ENCODE measurements around the gene ZCCHC7. TPM values are rescaled to one million over a fixed set of nuclear protein-coding genes. Genes with fewer than 3 reads are reported as not detected.

Gene ZCCHC7
- total RNA-seq, 1 experiment from 2014 or later = 27.9 TPM

DNA sequence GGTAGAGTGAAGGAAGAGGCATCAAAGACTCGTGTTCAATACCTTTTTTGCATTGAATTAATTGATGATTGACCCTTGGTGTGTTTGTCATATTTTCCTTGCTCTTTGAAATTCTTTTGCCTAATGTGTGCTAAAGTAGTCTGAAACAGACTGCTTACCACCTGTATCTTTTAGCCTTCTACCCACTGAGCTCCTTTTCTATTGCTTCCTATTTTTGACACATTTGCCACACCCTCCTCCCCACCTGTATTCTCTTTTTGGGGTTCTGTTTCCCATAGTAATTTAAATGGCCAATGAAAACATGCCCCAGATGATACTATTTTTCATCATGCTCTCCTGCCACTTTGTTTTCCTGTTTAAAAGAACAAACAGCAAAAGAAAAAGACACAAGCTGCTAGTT, 78.5 kb downstream of the ZCCHC7 start:
- H3K27me3 ChIP-seq (replicated peaks; ENCODE audit: insufficient read depth, low read depth, low read length, poor library complexity) = no peaks in the 10 kb centered on the region
- CTCF ChIA-PET = no interaction called here

DNA sequence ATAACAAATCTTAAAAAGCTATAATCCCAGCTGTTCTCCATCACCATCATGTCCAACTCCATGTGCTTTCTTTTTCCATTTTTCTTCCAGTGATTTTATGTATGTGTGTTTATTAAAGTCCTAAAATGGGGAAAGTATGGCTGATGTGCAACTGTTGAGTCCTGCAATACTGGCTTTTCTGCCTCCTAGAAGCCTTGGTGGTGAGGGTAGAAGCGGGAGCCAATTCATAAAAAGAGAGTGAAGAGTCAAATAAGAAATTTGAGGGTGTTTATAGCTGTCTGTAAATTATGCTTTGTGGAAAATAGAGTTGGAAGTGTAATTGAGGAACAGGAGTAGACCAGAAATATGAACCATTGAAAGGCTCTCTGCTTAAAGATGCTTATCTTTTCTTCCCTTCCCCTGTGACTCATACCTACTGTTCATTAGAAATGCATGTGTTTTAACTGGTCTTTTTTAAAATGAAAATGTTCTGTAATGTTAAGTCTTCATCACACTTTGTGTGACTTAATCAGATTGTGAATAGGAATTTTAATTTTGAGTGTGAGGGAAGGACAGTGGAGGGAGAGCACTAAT, 80.1 kb downstream of the ZCCHC7 start:
- H3K27ac ChIP-seq (ENCODE audit: low read depth, low read length, poor library complexity, severe bottlenecking) = peak overlapping the region; percentile 78
- CTCF ChIA-PET = interaction anchor here (0.6 kb wide), 1 partner anchor 334 kb away, joined by 10 read pairs; no protein-coding TSS in a partner anchor
- intact Hi-C loops (cut with micrococcal nuclease; ENCODE audit: unreplicated experiment) = no loop called here
- peak; percentile 91 for DNase-seq (ENCODE audit: low spot score)
- POLR2A ChIA-PET (ENCODE audit: low non-redundant PET) = interaction anchor here (0.7 to 1.2 kb wide), 3 partner anchors 81 to 278 kb away, joined by 3 read pairs; no protein-coding TSS in a partner anchor
- H3K27me3 ChIP-seq (replicated peaks; ENCODE audit: insufficient read depth, low read depth, low read length, poor library complexity) = no peaks in the 10 kb centered on the region
- TSS peak; percentile 12 for BruUV-seq (replicated peaks)
- H3K9me3 ChIP-seq (ENCODE audit: low read depth, low read length, poor library complexity, severe bottlenecking) = peaks cover 5% of the 10 kb centered on the region
- peaks cover 3% of the 10 kb centered on the region for H3K36me3 ChIP-seq (ENCODE audit: insufficient read depth, low read length, poor library complexity, severe bottlenecking)
- H3K4me1 ChIP-seq (ENCODE audit: insufficient read depth, low read length, poor library complexity, severe bottlenecking) = peaks cover 60% of the 10 kb centered on the region
- H3K4me3 ChIP-seq (ENCODE audit: low read depth, low read length, poor library complexity, severe bottlenecking) = no peak overlapping the region
- no peak for TF ChIP-seq EZH2 (IDR thresholded peaks at IDR 0.05; ENCODE audit: borderline replicate concordance, low read depth, low read length, poor library complexity, severe bottlenecking)
- TF ChIP-seq, protein P1, sequence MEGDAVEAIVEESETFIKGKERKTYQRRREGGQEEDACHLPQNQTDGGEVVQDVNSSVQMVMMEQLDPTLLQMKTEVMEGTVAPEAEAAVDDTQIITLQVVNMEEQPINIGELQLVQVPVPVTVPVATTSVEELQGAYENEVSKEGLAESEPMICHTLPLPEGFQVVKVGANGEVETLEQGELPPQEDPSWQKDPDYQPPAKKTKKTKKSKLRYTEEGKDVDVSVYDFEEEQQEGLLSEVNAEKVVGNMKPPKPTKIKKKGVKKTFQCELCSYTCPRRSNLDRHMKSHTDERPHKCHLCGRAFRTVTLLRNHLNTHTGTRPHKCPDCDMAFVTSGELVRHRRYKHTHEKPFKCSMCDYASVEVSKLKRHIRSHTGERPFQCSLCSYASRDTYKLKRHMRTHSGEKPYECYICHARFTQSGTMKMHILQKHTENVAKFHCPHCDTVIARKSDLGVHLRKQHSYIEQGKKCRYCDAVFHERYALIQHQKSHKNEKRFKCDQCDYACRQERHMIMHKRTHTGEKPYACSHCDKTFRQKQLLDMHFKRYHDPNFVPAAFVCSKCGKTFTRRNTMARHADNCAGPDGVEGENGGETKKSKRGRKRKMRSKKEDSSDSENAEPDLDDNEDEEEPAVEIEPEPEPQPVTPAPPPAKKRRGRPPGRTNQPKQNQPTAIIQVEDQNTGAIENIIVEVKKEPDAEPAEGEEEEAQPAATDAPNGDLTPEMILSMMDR (conservative IDR thresholded peaks at IDR 0.05; ENCODE audit: low read depth, low read length) = no peak

More for the DNA sequence above, 78.5 kb downstream of the ZCCHC7 start:
- peaks cover 5% of the 10 kb centered on the region for H3K9me3 ChIP-seq (ENCODE audit: low read depth, low read length, poor library complexity, severe bottlenecking)
- no peak overlapping the region for H3K27ac ChIP-seq (ENCODE audit: low read depth, low read length, poor library complexity, severe bottlenecking)
- DNase-seq (ENCODE audit: low spot score) = no peak
- TF ChIP-seq EZH2 (IDR thresholded peaks at IDR 0.05; ENCODE audit: borderline replicate concordance, low read depth, low read length, poor library complexity, severe bottlenecking) = no peak
- TF ChIP-seq, protein P1 (conservative IDR thresholded peaks at IDR 0.05; ENCODE audit: low read depth, low read length) = no peak
- peaks cover 71% of the 10 kb centered on the region for H3K4me1 ChIP-seq (ENCODE audit: insufficient read depth, low read length, poor library complexity, severe bottlenecking)
- POLR2A ChIA-PET (ENCODE audit: low non-redundant PET) = no interaction called here
- intact Hi-C loops (cut with micrococcal nuclease; ENCODE audit: unreplicated experiment) = no loop called here
- H3K4me3 ChIP-seq (ENCODE audit: low read depth, low read length, poor library complexity, severe bottlenecking) = no peak overlapping the region
- no TSS peak for BruUV-seq (replicated peaks)
- peaks cover 3% of the 10 kb centered on the region for H3K36me3 ChIP-seq (ENCODE audit: insufficient read depth, low read length, poor library complexity, severe bottlenecking)

DNA sequence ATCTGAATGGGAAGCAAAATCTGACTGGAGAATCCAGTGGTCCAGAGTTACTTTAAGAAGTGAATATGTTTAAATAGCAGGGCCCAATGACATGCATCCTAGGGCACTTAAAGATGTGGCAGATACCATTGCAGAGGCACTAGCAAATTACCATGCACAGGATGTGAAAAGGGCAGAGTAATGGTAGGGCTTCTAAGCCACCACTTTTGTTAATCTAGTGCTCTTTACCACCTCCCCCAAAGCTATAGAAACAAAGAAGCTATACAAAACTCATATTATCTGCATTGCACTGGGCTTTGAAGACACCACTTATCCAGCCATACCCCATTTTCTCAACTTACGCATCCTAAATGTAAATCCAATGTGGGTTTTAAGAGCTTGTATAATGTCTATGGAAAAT, 81.2 kb downstream of the ZCCHC7 start:
- CTCF ChIA-PET = no interaction called here
- POLR2A ChIA-PET (ENCODE audit: low non-redundant PET) = interaction anchor here (0.5 kb wide), 1 partner anchor 8 kb away, joined by 3 read pairs; no protein-coding TSS in a partner anchor
- Histone ChIP-seq H3K4me3 (ENCODE audit: low read depth, low read length, poor library complexity, severe bottlenecking) (no peak overlapping the region), H3K9me3 (ENCODE audit: low read depth, low read length, poor library complexity, severe bottlenecking) (peaks cover 5% of the 10 kb centered on the region), H3K4me1 (ENCODE audit: insufficient read depth, low read length, poor library complexity, severe bottlenecking) (peaks cover 51% of the 10 kb centered on the region), H3K36me3 (ENCODE audit: insufficient read depth, low read length, poor library complexity, severe bottlenecking) (peaks cover 3% of the 10 kb centered on the region), H3K27me3 (replicated peaks; ENCODE audit: insufficient read depth, low read depth, low read length, poor library complexity) (no peaks in the 10 kb centered on the region), H3K27ac (ENCODE audit: low read depth, low read length, poor library complexity, severe bottlenecking) (peak overlapping the region; percentile 78)
- peak; percentile 74 for DNase-seq (ENCODE audit: low spot score)
- no TSS peak for BruUV-seq (replicated peaks)
- intact Hi-C loops (cut with micrococcal nuclease; ENCODE audit: unreplicated experiment) = no loop called here
- TF ChIP-seq EZH2 (IDR thresholded peaks at IDR 0.05; ENCODE audit: borderline replicate concordance, low read depth, low read length, poor library complexity, severe bottlenecking) = no peak
- TF ChIP-seq, protein P1 (conservative IDR thresholded peaks at IDR 0.05; ENCODE audit: low read depth, low read length) = no peak

Measured in A673 (cell line).